Stimulated activated naive B cell treated with anti-CD40 and anti-IgM and Interleukin-4, amounts not matched to agents 10 μg/mL and 1 μg/mL and 100 μg/mL, for 72 hours (primary cell): ENCODE data around the gene PPP1R11.

Experiments
- ATAC-seq, 2 donors: fragments of 150-1000 bp; cut with Tn5 transposase; replicated peaks; 2 replicates each; pipeline ENCODE4 v1.10.0; 2021; ENCODE audit warnings: moderate library complexity in 1 of 2
- DNase-seq: peaks from one replicate; pipeline ENCODE4 v3.0.0; 2021
- H3K27ac Mint-ChIP-seq: one replicate; pipeline ENCODE4 v1.8.0; 2022; ENCODE audit warnings: mild to moderate bottlenecking, mixed read lengths
- H3K27me3 Mint-ChIP-seq, 2 donors: one replicate each; pipeline ENCODE4 v1.8.0; 2022; ENCODE audit warnings: mixed read lengths in 2 of 2
- H3K36me3 Mint-ChIP-seq, 2 donors: one replicate each; pipeline ENCODE4 v1.8.0; 2022; ENCODE audit warnings: mixed read lengths in 2 of 2, mild to moderate bottlenecking in 1 of 2
- H3K4me1 Mint-ChIP-seq, 2 donors: one replicate each; pipeline ENCODE4 v1.8.0; 2022; ENCODE audit warnings: mixed read lengths in 2 of 2, mild to moderate bottlenecking in 1 of 2
- H3K4me3 Mint-ChIP-seq, 2 donors: one replicate each; pipeline ENCODE4 v1.8.0; 2022; ENCODE audit warnings: mild to moderate bottlenecking in 2 of 2, mixed read lengths in 2 of 2, moderate library complexity in 1 of 2
- H3K9me3 Mint-ChIP-seq, 2 donors: one replicate each; pipeline ENCODE4 v1.8.0; 2022; ENCODE audit warnings: mixed read lengths in 2 of 2, mild to moderate bottlenecking in 1 of 2

PPP1R11 gene

GRCh38 chr6:30096829-30097228 is 29.8 kb downstream of the PPP1R11 start:
- peaks cover 79 to 90% of the 10 kb centered on the region in 2 donors for H3K27me3 Mint-ChIP-seq
- H3K4me3 Mint-ChIP-seq: no peak overlapping the region
- H3K36me3 Mint-ChIP-seq: no peaks in the 10 kb centered on the region
- peaks cover 18 to 25% of the 10 kb centered on the region in 2 donors for H3K4me1 Mint-ChIP-seq
- no peak overlapping the region for H3K27ac Mint-ChIP-seq
- no peak for ATAC-seq
- no peak for DNase-seq
- H3K9me3 Mint-ChIP-seq: no peaks in the 10 kb centered on the region

- no peak for ATAC-seq
- peaks cover 70 to 77% of the 10 kb centered on the region in 2 donors for H3K27me3 Mint-ChIP-seq
- H3K27ac Mint-ChIP-seq: no peak overlapping the region
- no peak for DNase-seq
- H3K9me3 Mint-ChIP-seq: no peaks in the 10 kb centered on the region
- H3K36me3 Mint-ChIP-seq: no peaks in the 10 kb centered on the region
- peaks cover 31 to 32% of the 10 kb centered on the region in 2 donors for H3K4me1 Mint-ChIP-seq
- no peak overlapping the region for H3K4me3 Mint-ChIP-seq
Measured at GRCh38 chr6:30097902-30098768, 31.1 kb downstream of the PPP1R11 start.

- DNase-seq (no peak), ATAC-seq (no peak)
- Mint-ChIP-seq H3K4me1 (peaks cover 35 to 38% of the 10 kb centered on the region in 2 donors), H3K36me3 (no peaks in the 10 kb centered on the region), H3K4me3 (peak overlapping the region; percentile 68 to 70), H3K27ac (peak overlapping the region; percentile 7), H3K9me3 (no peaks in the 10 kb centered on the region), H3K27me3 (peaks cover 62 to 70% of the 10 kb centered on the region in 2 donors)
Measured at GRCh38 chr6:30100154-30100553, 33.2 kb downstream of the PPP1R11 start.

- Mint-ChIP-seq H3K27me3 (peaks cover 57 to 65% of the 10 kb centered on the region in 2 donors), H3K4me1 (peaks cover 35 to 38% of the 10 kb centered on the region in 2 donors), H3K27ac (no peak overlapping the region), H3K36me3 (no peaks in the 10 kb centered on the region), H3K4me3 (peak overlapping the region; percentile 68 to 81), H3K9me3 (no peaks in the 10 kb centered on the region)
- DNase-seq (no peak), ATAC-seq (peak in 1 of 2 donors; percentile 4)
Measured at GRCh38 chr6:30100585-30101443, 33.8 kb downstream of the PPP1R11 start.

- no peaks in the 10 kb centered on the region for H3K9me3 Mint-ChIP-seq
- H3K36me3 Mint-ChIP-seq: no peaks in the 10 kb centered on the region
- ATAC-seq: peak; percentile 55 to 62
- H3K27me3 Mint-ChIP-seq: peaks cover 60 to 67% of the 10 kb centered on the region in 2 donors
- peak; percentile 35 for DNase-seq
- peaks cover 35 to 38% of the 10 kb centered on the region in 2 donors for H3K4me1 Mint-ChIP-seq
- no peak overlapping the region for H3K27ac Mint-ChIP-seq
- H3K4me3 Mint-ChIP-seq: peak overlapping the region; percentile 68 to 81
Measured at GRCh38 chr6:30101444-30102413, 34.7 kb downstream of the PPP1R11 start.

GRCh38 chr6:30102414-30102969 is 35.5 kb downstream of the PPP1R11 start:
- Mint-ChIP-seq H3K4me3 (peak overlapping the region; percentile 83 to 85), H3K36me3 (no peaks in the 10 kb centered on the region), H3K27me3 (peaks cover 54 to 63% of the 10 kb centered on the region in 2 donors), H3K27ac (no peak overlapping the region), H3K4me1 (peaks cover 33 to 38% of the 10 kb centered on the region in 2 donors), H3K9me3 (no peaks in the 10 kb centered on the region)
- ATAC-seq: peak; percentile 27 to 40
- DNase-seq: no peak

- Mint-ChIP-seq H3K36me3 (no peaks in the 10 kb centered on the region), H3K9me3 (no peaks in the 10 kb centered on the region), H3K4me1 (peaks cover 32 to 43% of the 10 kb centered on the region in 2 donors), H3K27me3 (peaks cover 54 to 63% of the 10 kb centered on the region in 2 donors), H3K4me3 (peak overlapping the region; percentile 83 to 85), H3K27ac (no peak overlapping the region)
- ATAC-seq (peak; percentile 86 to 90), DNase-seq (peak; percentile 74)
Measured at GRCh38 chr6:30102970-30103871, 36.2 kb downstream of the PPP1R11 start.

- H3K9me3 Mint-ChIP-seq: no peaks in the 10 kb centered on the region
- peak overlapping the region; percentile 83 to 85 for H3K4me3 Mint-ChIP-seq
- H3K4me1 Mint-ChIP-seq: peaks cover 33 to 45% of the 10 kb centered on the region in 2 donors
- H3K27me3 Mint-ChIP-seq: peaks cover 54 to 63% of the 10 kb centered on the region in 2 donors
- no peak overlapping the region for H3K27ac Mint-ChIP-seq
- DNase-seq: no peak
- H3K36me3 Mint-ChIP-seq: no peaks in the 10 kb centered on the region
- ATAC-seq: no peak
Measured at GRCh38 chr6:30103872-30104179, 36.8 kb downstream of the PPP1R11 start.

GRCh38 chr6:30104661-30105060 is 37.7 kb downstream of the PPP1R11 start:
- Mint-ChIP-seq H3K27me3 (peaks cover 49 to 59% of the 10 kb centered on the region in 2 donors), H3K9me3 (no peaks in the 10 kb centered on the region), H3K27ac (no peak overlapping the region), H3K4me3 (no peak overlapping the region), H3K4me1 (peaks cover 34 to 45% of the 10 kb centered on the region in 2 donors), H3K36me3 (no peaks in the 10 kb centered on the region)
- DNase-seq (no peak), ATAC-seq (no peak)

GRCh38 chr6:30111266-30111856 is 44.4 kb downstream of the PPP1R11 start:
- no peak for ATAC-seq
- H3K4me1 Mint-ChIP-seq: peaks cover 13 to 32% of the 10 kb centered on the region in 2 donors
- H3K9me3 Mint-ChIP-seq: no peaks in the 10 kb centered on the region
- no peak overlapping the region for H3K27ac Mint-ChIP-seq
- H3K27me3 Mint-ChIP-seq: peaks cover 39 to 47% of the 10 kb centered on the region in 2 donors
- no peak for DNase-seq
- H3K36me3 Mint-ChIP-seq: no peaks in the 10 kb centered on the region
- no peak overlapping the region for H3K4me3 Mint-ChIP-seq

- DNase-seq (no peak), ATAC-seq (peak; percentile 42 to 51)
- Mint-ChIP-seq H3K4me1 (peaks cover 13 to 32% of the 10 kb centered on the region in 2 donors), H3K9me3 (no peaks in the 10 kb centered on the region), H3K36me3 (no peaks in the 10 kb centered on the region), H3K27ac (no peak overlapping the region), H3K4me3 (peak overlapping the region in 1 of 2 donors; percentile 35), H3K27me3 (peaks cover 38 to 39% of the 10 kb centered on the region in 2 donors)
Measured at GRCh38 chr6:30112402-30112994, 45.5 kb downstream of the PPP1R11 start.
